HL-60 (cell line): Measurements from ENCODE around the gene ENDOD1.

Experiments used
- DNase-seq, 2 experiments: peaks; one replicate each; pipeline ENCODE4 v3.0.0-alpha.2; 2010 to 2020; ENCODE audit warnings: low read depth in 1 of 2, low spot score in 1 of 2
- H3K27ac ChIP-seq: fragments of 250-450 bp; sonication (Bioruptor Pico); replicated peaks from 2 replicates; pipeline ENCODE4 v1.5.1; 2020; ENCODE audit warnings: mild to moderate bottlenecking, moderate library complexity
- H3K27me3 ChIP-seq: fragments of 250-450 bp; sonication (Bioruptor Pico); 2 replicates; pipeline ENCODE4 v1.5.1; 2021; ENCODE audit warnings: mild to moderate bottlenecking, moderate library complexity; ENCODE audit not compliant: insufficient read depth, poor library complexity, severe bottlenecking
- H3K4me3 ChIP-seq: replicated peaks from 2 replicates; pipeline ENCODE4 v1.5.1; 2011; ENCODE audit warnings: mild to moderate bottlenecking, control low read depth, low read length; ENCODE audit not compliant: insufficient read depth
- CTCF ChIP-seq: IDR thresholded peaks from one replicate; pipeline ENCODE4 v1.5.1; 2011; ENCODE audit warnings: low read length, control low read depth, inconsistent platforms; ENCODE audit not compliant: insufficient read depth
- GABPA ChIP-seq: IDR thresholded peaks from 2 replicates; pipeline ENCODE4 v1.6.1; 2012; ENCODE audit warnings: low read depth
- POLR2AphosphoS5 ChIP-seq: IDR thresholded peaks from 2 replicates; pipeline ENCODE4 v1.6.1; 2012; ENCODE audit warnings: low read depth
- REST ChIP-seq: IDR thresholded peaks from 2 replicates; pipeline ENCODE4 v1.6.1; 2012; ENCODE audit warnings: low read depth; ENCODE audit not compliant: insufficient replicate concordance
- SPI1 ChIP-seq: IDR thresholded peaks from 2 replicates; pipeline ENCODE4 v1.6.1; 2012; ENCODE audit warnings: low read depth, mild to moderate bottlenecking, borderline replicate concordance

Gene ENDOD1

GRCh38 chr11:95138448-95138847 lies 48.8 kb downstream of the ENDOD1 start:
- DNase-seq = no peak
- Histone ChIP-seq H3K4me3 (no peak overlapping the region), H3K27ac (no peak overlapping the region), H3K27me3 (peaks cover 4% of the 10 kb centered on the region)
- TF ChIP-seq CTCF (no peak), SPI1 (no peak), POLR2AphosphoS5 (no peak), GABPA (no peak), REST (no peak)

- Histone ChIP-seq H3K27ac (no peak overlapping the region), H3K27me3 (peaks cover 4% of the 10 kb centered on the region), H3K4me3 (no peak overlapping the region)
- DNase-seq = no peak
- no peak for TF ChIP-seq GABPA
- no peak for TF ChIP-seq CTCF
- TF ChIP-seq POLR2AphosphoS5 = no peak
- no peak for TF ChIP-seq SPI1
- no peak for TF ChIP-seq REST
Measured at GRCh38 chr11:95140397-95141033, 50.9 kb downstream of the ENDOD1 start.

GRCh38 chr11:95142431-95142830 lies 52.8 kb downstream of the ENDOD1 start:
- no peak overlapping the region for H3K4me3 ChIP-seq
- TF ChIP-seq GABPA = no peak
- TF ChIP-seq SPI1 = no peak
- TF ChIP-seq REST = no peak
- no peak for TF ChIP-seq POLR2AphosphoS5
- no peak for TF ChIP-seq CTCF
- H3K27ac ChIP-seq = no peak overlapping the region
- peaks cover 4% of the 10 kb centered on the region for H3K27me3 ChIP-seq
- no peak for DNase-seq
